Progenitor cell of endocrine pancreas (in vitro differentiated cells): ENCODE data around the gene PTGR2. TPM values are rescaled to one million over a fixed set of nuclear protein-coding genes. Genes with fewer than 3 reads are reported as not detected.
"Not testable (repeated sequence)": the region's sequence is repeated elsewhere in the genome, so short reads cannot be mapped to it uniquely, and the experiment has no call there.

Source experiments
- DNase-seq: peaks from one replicate; pipeline ENCODE4 v3.0.0; 2021; ENCODE audit warnings: low spot score; ENCODE audit not compliant: unreplicated experiment
- H3K27ac Mint-ChIP-seq: 2 replicates; pipeline ENCODE4 v1.8.0; 2021; ENCODE audit warnings: mild to moderate bottlenecking, moderate library complexity, mixed read lengths
- H3K27me3 Mint-ChIP-seq: 2 replicates; pipeline ENCODE4 v1.8.0; 2021; ENCODE audit warnings: mixed read lengths
- H3K36me3 Mint-ChIP-seq: 2 replicates; pipeline ENCODE4 v1.8.0; 2022; ENCODE audit warnings: mixed read lengths; ENCODE audit not compliant: insufficient read depth
- H3K4me1 Mint-ChIP-seq: 2 replicates; pipeline ENCODE4 v1.8.0; 2021; ENCODE audit warnings: low read depth, mixed read lengths
- H3K4me3 Mint-ChIP-seq: 2 replicates; pipeline ENCODE4 v1.8.0; 2021; ENCODE audit warnings: low read depth, mild to moderate bottlenecking, moderate library complexity, mixed read lengths
- H3K9me3 Mint-ChIP-seq: 2 replicates; pipeline ENCODE4 v1.8.0; 2021; ENCODE audit warnings: low read depth, mixed read lengths
- total RNA-seq: library from RNA; stranded (reverse); gene quantifications from 2 replicates; pipeline ENCODE4 v1.2.1, GENCODE V29; 2021
- TF ChIP-seq, protein P1 (sequence below): fragments of 200-600 bp; sonication (generic); IDR thresholded peaks from one replicate; pipeline ENCODE4 v1.5.0; 2021; ENCODE audit warnings: antibody characterized with exemption, mild to moderate bottlenecking; ENCODE audit not compliant: unreplicated experiment

The PTGR2 gene
- total RNA-seq, 1 donor from 2014 or later: 11.0 TPM

GRCh38 chr14:73833034-73833433 is 18.6 kb upstream of the PTGR2 start:
- Mint-ChIP-seq H3K4me3 (no peak overlapping the region), H3K27ac (no peak overlapping the region), H3K4me1 (peaks cover 24% of the 10 kb centered on the region), H3K36me3 (no peaks in the 10 kb centered on the region), H3K27me3 (no peaks in the 10 kb centered on the region), H3K9me3 (no peaks in the 10 kb centered on the region)
- TF ChIP-seq, protein P1, sequence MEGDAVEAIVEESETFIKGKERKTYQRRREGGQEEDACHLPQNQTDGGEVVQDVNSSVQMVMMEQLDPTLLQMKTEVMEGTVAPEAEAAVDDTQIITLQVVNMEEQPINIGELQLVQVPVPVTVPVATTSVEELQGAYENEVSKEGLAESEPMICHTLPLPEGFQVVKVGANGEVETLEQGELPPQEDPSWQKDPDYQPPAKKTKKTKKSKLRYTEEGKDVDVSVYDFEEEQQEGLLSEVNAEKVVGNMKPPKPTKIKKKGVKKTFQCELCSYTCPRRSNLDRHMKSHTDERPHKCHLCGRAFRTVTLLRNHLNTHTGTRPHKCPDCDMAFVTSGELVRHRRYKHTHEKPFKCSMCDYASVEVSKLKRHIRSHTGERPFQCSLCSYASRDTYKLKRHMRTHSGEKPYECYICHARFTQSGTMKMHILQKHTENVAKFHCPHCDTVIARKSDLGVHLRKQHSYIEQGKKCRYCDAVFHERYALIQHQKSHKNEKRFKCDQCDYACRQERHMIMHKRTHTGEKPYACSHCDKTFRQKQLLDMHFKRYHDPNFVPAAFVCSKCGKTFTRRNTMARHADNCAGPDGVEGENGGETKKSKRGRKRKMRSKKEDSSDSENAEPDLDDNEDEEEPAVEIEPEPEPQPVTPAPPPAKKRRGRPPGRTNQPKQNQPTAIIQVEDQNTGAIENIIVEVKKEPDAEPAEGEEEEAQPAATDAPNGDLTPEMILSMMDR: no peak
- DNase-seq: no peak

- Mint-ChIP-seq H3K4me1 (peaks cover 24% of the 10 kb centered on the region), H3K36me3 (no peaks in the 10 kb centered on the region), H3K27ac (peak overlapping the region; percentile 79), H3K27me3 (no peaks in the 10 kb centered on the region), H3K9me3 (no peaks in the 10 kb centered on the region), H3K4me3 (no peak overlapping the region)
- DNase-seq: no peak
- TF ChIP-seq, protein P1: no peak
Measured at GRCh38 chr14:73833530-73834260, 17.9 kb upstream of the PTGR2 start.

DNA sequence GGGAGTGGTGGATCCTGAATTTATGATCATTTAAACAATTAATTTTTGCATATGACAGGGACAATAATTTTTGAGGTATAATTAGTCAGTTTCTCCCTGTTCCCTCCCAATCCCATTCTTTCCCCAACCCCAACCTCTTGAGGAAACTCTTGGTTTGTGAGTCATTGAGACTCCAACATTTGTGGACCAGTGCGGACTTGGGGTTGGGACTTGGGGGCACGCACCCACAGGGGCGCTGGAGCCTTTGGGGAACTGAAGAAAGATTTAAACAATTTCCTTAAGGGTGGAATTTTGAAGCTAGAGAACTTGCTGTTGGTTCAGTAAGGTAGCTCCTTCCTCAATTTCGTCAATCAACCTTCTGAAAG is 17.4 kb upstream of the PTGR2 start:
- H3K27me3 Mint-ChIP-seq: no peaks in the 10 kb centered on the region
- peaks cover 24% of the 10 kb centered on the region for H3K4me1 Mint-ChIP-seq
- H3K4me3 Mint-ChIP-seq: no peak overlapping the region
- H3K27ac Mint-ChIP-seq: no peak overlapping the region
- no peak for DNase-seq
- H3K9me3 Mint-ChIP-seq: no peaks in the 10 kb centered on the region
- H3K36me3 Mint-ChIP-seq: no peaks in the 10 kb centered on the region
- TF ChIP-seq, protein P1: no peak

GRCh38 chr14:73838293-73839034 is 13.2 kb upstream of the PTGR2 start:
- not testable (repeated sequence) for H3K4me3 Mint-ChIP-seq

GRCh38 chr14:73842201-73842600 is 9.4 kb upstream of the PTGR2 start:
- no peak overlapping the region for H3K27ac Mint-ChIP-seq
- TF ChIP-seq, protein P1: no peak
- H3K4me3 Mint-ChIP-seq: no peak overlapping the region
- H3K4me1 Mint-ChIP-seq: peaks cover 2% of the 10 kb centered on the region
- H3K27me3 Mint-ChIP-seq: no peaks in the 10 kb centered on the region
- DNase-seq: no peak
- H3K9me3 Mint-ChIP-seq: no peaks in the 10 kb centered on the region
- no peaks in the 10 kb centered on the region for H3K36me3 Mint-ChIP-seq

More at GRCh38 chr14:73838293-73839034, 13.2 kb upstream of the PTGR2 start:
- not testable (repeated sequence) for H3K9me3 Mint-ChIP-seq, DNase-seq, H3K27ac Mint-ChIP-seq, H3K36me3 Mint-ChIP-seq, H3K27me3 Mint-ChIP-seq
- peaks cover 17% of the 10 kb centered on the region for H3K4me1 Mint-ChIP-seq

- H3K4me3 Mint-ChIP-seq: no peak overlapping the region
- H3K36me3 Mint-ChIP-seq: no peaks in the 10 kb centered on the region
Measured at GRCh38 chr14:73842851-73843250, 8.8 kb upstream of the PTGR2 start.

More at GRCh38 chr14:73842851-73843250, 8.8 kb upstream of the PTGR2 start:
- no peak for DNase-seq
- Mint-ChIP-seq H3K27ac (no peak overlapping the region), H3K4me1 (no peaks in the 10 kb centered on the region), H3K27me3 (no peaks in the 10 kb centered on the region), H3K9me3 (no peaks in the 10 kb centered on the region)
- TF ChIP-seq, protein P1: no peak
